HEK293 (cell line): Measurements from ENCODE around the gene DCN.

Experiments
- CTCF ChIP-seq: fragments of 450-650 bp; formaldehyde crosslinking; IDR thresholded peaks from 2 replicates; pipeline ENCODE4 v1.5.1; 2016; ENCODE audit warnings: missing biosample characterization, missing genetic modification characterization
- GLI2 ChIP-seq: fragments of 450-650 bp; formaldehyde crosslinking; IDR thresholded peaks from 2 replicates; pipeline ENCODE4; 2017; ENCODE audit warnings: missing biosample characterization, missing genetic modification characterization, low read depth, borderline replicate concordance
- YY1 ChIP-seq: fragments of 450-650 bp; formaldehyde crosslinking; IDR thresholded peaks from 2 replicates; pipeline ENCODE4 v1.5.1; 2018; ENCODE audit warnings: missing biosample characterization, missing genetic modification characterization
- ZBTB20 ChIP-seq: fragments of 450-650 bp; formaldehyde crosslinking; IDR thresholded peaks from 2 replicates; pipeline ENCODE4 v1.5.1; 2016; ENCODE audit warnings: missing biosample characterization, missing genetic modification characterization
- ZNF138 ChIP-seq: fragments of 450-650 bp; formaldehyde crosslinking; IDR thresholded peaks from 2 replicates; pipeline ENCODE4 v1.5.1; 2016; ENCODE audit warnings: missing biosample characterization, missing genetic modification characterization, borderline replicate concordance
- ZNF426 ChIP-seq: fragments of 450-650 bp; formaldehyde crosslinking; IDR thresholded peaks from 2 replicates; pipeline ENCODE4 v1.5.1; 2017; ENCODE audit warnings: missing biosample characterization, missing genetic modification characterization, mild to moderate bottlenecking, inconsistent platforms, moderate library complexity
- ZNF513 ChIP-seq: fragments of 450-650 bp; IDR thresholded peaks from 2 replicates; pipeline ENCODE4 v1.5.1; 2018; ENCODE audit warnings: missing biosample characterization, missing genetic modification characterization
- ZNF530 ChIP-seq: fragments of 450-650 bp; formaldehyde crosslinking; IDR thresholded peaks from 2 replicates; pipeline ENCODE4 v1.5.1; 2016; ENCODE audit warnings: low read depth, missing biosample characterization, missing genetic modification characterization

- TF ChIP-seq ZNF138 = no peak
- no peak for TF ChIP-seq ZNF426 (tag by site-specific recombination)
- no peak for TF ChIP-seq ZNF530 (tag by site-specific recombination)
- TF ChIP-seq CTCF (tag by site-specific recombination) = no peak
- TF ChIP-seq YY1 (tag by site-specific recombination) = no peak
- no peak for TF ChIP-seq ZNF513 (tag by site-specific recombination)
- TF ChIP-seq ZBTB20 (tag by site-specific recombination) = no peak
- no peak for TF ChIP-seq GLI2 (tag by site-specific recombination)
Measured at GRCh38 chr12:91113621-91114020, 69.0 kb downstream of the DCN start.
